ENCODE results near the gene PDSS2. TPM values are rescaled to one million over a fixed set of nuclear protein-coding genes. Genes with fewer than 3 reads are reported as not detected.
"Not testable (repeated sequence)": the region's sequence is repeated elsewhere in the genome, so short reads cannot be mapped to it uniquely, and the experiment has no call there.

PDSS2 gene
- total RNA-seq, 1 donor from 2014 or later, result 14.9 TPM

GRCh38 chr6:107171513-107171912, 287.9 kb downstream of the PDSS2 start:
- no peak for DNase-seq (ENCODE audit: low read depth, low spot score)
- Mint-ChIP-seq H3K9me3 (peaks cover 2% of the 10 kb centered on the region), H3K4me3 (no peak overlapping the region), H3K36me3 (ENCODE audit: low read depth) (peaks cover 15% of the 10 kb centered on the region), H3K4me1 (no peaks in the 10 kb centered on the region), H3K27ac (ENCODE audit: unreplicated experiment) (no peak overlapping the region), H3K27me3 (ENCODE audit: low read depth) (no peaks in the 10 kb centered on the region)
- TF ChIP-seq, protein P1, sequence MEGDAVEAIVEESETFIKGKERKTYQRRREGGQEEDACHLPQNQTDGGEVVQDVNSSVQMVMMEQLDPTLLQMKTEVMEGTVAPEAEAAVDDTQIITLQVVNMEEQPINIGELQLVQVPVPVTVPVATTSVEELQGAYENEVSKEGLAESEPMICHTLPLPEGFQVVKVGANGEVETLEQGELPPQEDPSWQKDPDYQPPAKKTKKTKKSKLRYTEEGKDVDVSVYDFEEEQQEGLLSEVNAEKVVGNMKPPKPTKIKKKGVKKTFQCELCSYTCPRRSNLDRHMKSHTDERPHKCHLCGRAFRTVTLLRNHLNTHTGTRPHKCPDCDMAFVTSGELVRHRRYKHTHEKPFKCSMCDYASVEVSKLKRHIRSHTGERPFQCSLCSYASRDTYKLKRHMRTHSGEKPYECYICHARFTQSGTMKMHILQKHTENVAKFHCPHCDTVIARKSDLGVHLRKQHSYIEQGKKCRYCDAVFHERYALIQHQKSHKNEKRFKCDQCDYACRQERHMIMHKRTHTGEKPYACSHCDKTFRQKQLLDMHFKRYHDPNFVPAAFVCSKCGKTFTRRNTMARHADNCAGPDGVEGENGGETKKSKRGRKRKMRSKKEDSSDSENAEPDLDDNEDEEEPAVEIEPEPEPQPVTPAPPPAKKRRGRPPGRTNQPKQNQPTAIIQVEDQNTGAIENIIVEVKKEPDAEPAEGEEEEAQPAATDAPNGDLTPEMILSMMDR (conservative IDR thresholded peaks at IDR 0.05), result no peak

- not testable (repeated sequence) for H3K9me3 Mint-ChIP-seq; H3K27ac Mint-ChIP-seq (ENCODE audit: unreplicated experiment); DNase-seq (ENCODE audit: low read depth, low spot score); H3K4me3 Mint-ChIP-seq; H3K4me1 Mint-ChIP-seq; H3K27me3 Mint-ChIP-seq (ENCODE audit: low read depth)
- H3K36me3 Mint-ChIP-seq (ENCODE audit: low read depth), result peaks cover 11% of the 10 kb centered on the region
Observed at GRCh38 chr6:107164299-107164698, 295.1 kb downstream of the PDSS2 start.

DNA sequence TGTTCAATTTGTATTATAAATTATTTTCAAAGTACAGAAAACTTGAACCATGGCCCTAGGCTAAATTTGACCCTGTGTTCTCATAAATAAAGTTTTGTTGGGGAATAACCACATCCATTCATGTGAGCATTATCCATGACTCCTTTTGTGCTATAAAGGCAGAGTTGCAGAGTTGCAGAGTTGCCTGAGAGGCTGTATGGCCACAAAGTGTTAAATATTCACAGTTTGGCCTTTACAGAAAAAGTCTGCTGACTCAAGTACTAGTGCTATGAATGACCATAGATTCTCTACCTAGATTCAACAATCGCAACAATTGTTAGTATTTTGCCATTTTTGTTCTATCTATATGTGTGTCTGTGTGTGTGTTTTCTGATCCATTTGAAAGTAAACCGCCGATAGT, 297.8 kb downstream of the PDSS2 start:
- peak overlapping the region; percentile 43 for H3K27ac Mint-ChIP-seq (ENCODE audit: unreplicated experiment)
- no peak for DNase-seq (ENCODE audit: low read depth, low spot score)
- H3K4me3 Mint-ChIP-seq, result no peak overlapping the region
- TF ChIP-seq, protein P1 (conservative IDR thresholded peaks at IDR 0.05), result no peak
- H3K27me3 Mint-ChIP-seq (ENCODE audit: low read depth), result no peaks in the 10 kb centered on the region
- peaks cover 9% of the 10 kb centered on the region for H3K4me1 Mint-ChIP-seq
- no peaks in the 10 kb centered on the region for H3K36me3 Mint-ChIP-seq (ENCODE audit: low read depth)
- H3K9me3 Mint-ChIP-seq, result peaks cover 4% of the 10 kb centered on the region

DNA sequence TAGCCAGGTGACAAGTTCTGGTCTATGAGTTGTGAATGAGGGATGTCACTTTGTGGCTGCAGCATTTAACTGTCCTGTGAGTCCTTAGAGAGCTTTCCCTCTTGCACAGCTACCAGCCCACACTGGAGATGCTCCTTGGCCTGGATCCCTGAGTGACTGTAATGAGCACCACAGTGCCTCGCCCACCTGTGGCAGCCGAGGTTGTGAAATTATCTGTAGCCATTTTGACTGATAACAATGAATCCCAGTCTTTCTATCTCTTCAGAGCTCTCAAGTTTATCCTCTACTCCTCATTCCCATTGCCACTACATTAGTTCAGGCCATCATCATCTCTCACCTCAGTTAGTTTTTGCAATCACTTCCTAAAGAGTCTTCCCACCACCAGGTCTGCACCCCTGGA, 302.7 kb downstream of the PDSS2 start:
- TF ChIP-seq, protein P1 (conservative IDR thresholded peaks at IDR 0.05), result no peak
- Mint-ChIP-seq H3K27ac (ENCODE audit: unreplicated experiment) (no peak overlapping the region), H3K27me3 (ENCODE audit: low read depth) (no peaks in the 10 kb centered on the region), H3K36me3 (ENCODE audit: low read depth) (no peaks in the 10 kb centered on the region), H3K4me1 (peaks cover 22% of the 10 kb centered on the region), H3K9me3 (peaks cover 1% of the 10 kb centered on the region), H3K4me3 (no peak overlapping the region)
- no peak for DNase-seq (ENCODE audit: low read depth, low spot score)

- no peak overlapping the region for H3K4me3 Mint-ChIP-seq
- H3K27ac Mint-ChIP-seq (ENCODE audit: unreplicated experiment), result peak overlapping the region; percentile 95
- no peaks in the 10 kb centered on the region for H3K9me3 Mint-ChIP-seq
- no peaks in the 10 kb centered on the region for H3K36me3 Mint-ChIP-seq (ENCODE audit: low read depth)
- TF ChIP-seq, protein P1 (conservative IDR thresholded peaks at IDR 0.05), result no peak
- H3K27me3 Mint-ChIP-seq (ENCODE audit: low read depth), result no peaks in the 10 kb centered on the region
- DNase-seq (ENCODE audit: low read depth, low spot score), result no peak
- H3K4me1 Mint-ChIP-seq, result peaks cover 22% of the 10 kb centered on the region
Observed at GRCh38 chr6:107154801-107155160, 304.6 kb downstream of the PDSS2 start.

- Mint-ChIP-seq H3K4me3 (no peak overlapping the region), H3K27me3 (ENCODE audit: low read depth) (no peaks in the 10 kb centered on the region), H3K9me3 (no peaks in the 10 kb centered on the region)
Observed at GRCh38 chr6:107154131-107154800, 305.1 kb downstream of the PDSS2 start.

More at GRCh38 chr6:107154131-107154800, 305.1 kb downstream of the PDSS2 start:
- H3K27ac Mint-ChIP-seq (ENCODE audit: unreplicated experiment), result peak overlapping the region; percentile 95
- H3K4me1 Mint-ChIP-seq, result peaks cover 22% of the 10 kb centered on the region
- TF ChIP-seq, protein P1 (conservative IDR thresholded peaks at IDR 0.05), result no peak
- no peaks in the 10 kb centered on the region for H3K36me3 Mint-ChIP-seq (ENCODE audit: low read depth)
- peak; percentile 14 for DNase-seq (ENCODE audit: low read depth, low spot score)

Data from neural crest cell (in vitro differentiated cells).